Measurements from ENCODE around the gene LRRFIP2. TPM values are rescaled to one million over a fixed set of nuclear protein-coding genes. Genes with fewer than 3 reads are reported as not detected.

LRRFIP2 gene
- total and polyA plus RNA-seq, 2 of the 4 experiments (the other 2 are of a cell fraction): 20.6 to 31.0 TPM

DNA sequence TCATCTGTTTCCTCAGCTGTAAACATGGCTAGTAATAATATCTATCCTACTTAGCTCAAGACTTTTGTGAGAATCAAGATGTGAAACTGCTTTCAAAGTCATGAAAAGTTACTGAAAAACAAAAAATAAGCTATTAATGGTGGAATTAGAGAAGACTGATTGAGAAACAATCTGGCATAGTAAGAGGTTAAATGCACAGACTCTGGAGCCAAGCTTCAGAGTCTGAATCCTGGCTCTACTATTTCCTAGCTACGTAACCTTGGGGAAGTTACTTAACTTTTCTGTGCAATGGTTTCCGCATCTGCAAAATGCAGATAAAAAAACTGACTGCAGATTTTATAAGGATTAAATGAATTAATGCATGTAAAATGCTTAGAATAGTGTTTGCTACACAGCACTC is 28.8 kb downstream of the LRRFIP2 start:
- Histone ChIP-seq H2AFZ (replicated peaks; ENCODE audit: low read length, poor library complexity) (no peak overlapping the region), H3K27me3 (ENCODE audit: control insufficient read depth, insufficient read depth, low read length) (no peaks in the 10 kb centered on the region), H3K9me1 (ENCODE audit: insufficient read depth, low read length) (no peaks in the 10 kb centered on the region; the same call in 1 of the 2 replicates), H4K8ac (ENCODE audit: low read depth in 2 of 2, low read length in 2 of 2) (no peak overlapping the region), H3K23ac (ENCODE audit: low read depth, low read length) (no peak overlapping the region), H3K36me3 (ENCODE audit: control insufficient read depth, insufficient read depth, low read length) (peaks cover 23% of the 10 kb centered on the region), H2BK20ac (ENCODE audit: low read depth, low read length) (no peak overlapping the region), H2AK5ac (ENCODE audit: low read depth, low read length) (no peak overlapping the region), H3K56ac (ENCODE audit: extremely low read depth, insufficient read depth, low read length) (no peak overlapping the region), H3K27ac (ENCODE audit: insufficient read depth, low read length) (no peak overlapping the region), H3K4me1 (ENCODE audit: control insufficient read depth, insufficient read depth, low read length) (no peaks in the 10 kb centered on the region), H4K91ac (ENCODE audit: insufficient read depth, low read depth, low read length) (no peak overlapping the region), H3K4me3 (ENCODE audit: insufficient read depth, low read depth, low read length) (no peak overlapping the region), H2BK15ac (ENCODE audit: low read depth, low read length) (no peak overlapping the region), H3K4ac (ENCODE audit: low read depth, low read length) (no peak overlapping the region), H3K9ac (ENCODE audit: low read depth, low read length) (no peak overlapping the region), H3K4me2 (ENCODE audit: low read depth, low read length) (no peak overlapping the region), H2BK120ac (ENCODE audit: low read depth, low read length) (no peak overlapping the region), H3K79me1 (ENCODE audit: low read depth in 1 of 2, low read length in 2 of 2) (peaks cover 38 to 72% of the 10 kb centered on the region in 2 experiments), H2AK9ac (replicated peaks; ENCODE audit: low read depth, low read length, poor library complexity) (no peak overlapping the region), H3K14ac (replicated peaks; ENCODE audit: low read depth, low read length) (no peak overlapping the region), H3K9me3 (ENCODE audit: control insufficient read depth, insufficient read depth, low read length) (no peaks in the 10 kb centered on the region), H2BK5ac (ENCODE audit: low read depth, low read length, poor library complexity, severe bottlenecking) (no peak overlapping the region), H4K20me1 (ENCODE audit: insufficient read depth, low read length) (peaks cover 3% of the 10 kb centered on the region; the same call in 1 of the 2 replicates), H4K5ac (ENCODE audit: low read depth, low read length) (no peak overlapping the region), H3K18ac (ENCODE audit: low read depth, low read length) (no peak overlapping the region)
- 100% methylated on average over 1 of the region's 2 CpGs; no CpG with 5 or more reads in 1 of the 2 experiments for WGBS, 2 experiments (ENCODE audit: extremely low coverage in 2 of 2, insufficient read length in 1 of 2)
- ChIA-PET POLR2A (ENCODE audit: unreplicated experiment) (no interaction called here), CTCF (interaction anchor here (0.6 kb wide), 1 partner anchor 28 kb away, joined by 3 read pairs; no protein-coding TSS in a partner anchor)
- intact Hi-C loops (cut with micrococcal nuclease): no loop called here
- dilution Hi-C loops (cut with HindIII; ENCODE audit: low sequenced_read_pairs, unreplicated experiment): no loop called here
- ATAC-seq (ENCODE audit: low read depth) (no peak), DNase-seq (no peak)
- no peak for TF ChIP-seq MAFK (IDR thresholded peaks at IDR 0.05; ENCODE audit: low read depth, low read length)
- BruUV-seq (replicated peaks): no TSS peak
- in situ Hi-C loops (cut with MboI; ENCODE audit: low sequenced_read_pairs): no loop called here

All from IMR-90 (cell line).